Measurements from ENCODE around the gene ROMO1.
"Not testable (repeated sequence)": the region's sequence is repeated elsewhere in the genome, so short reads cannot be mapped to it uniquely, and the experiment has no call there.

Gene ROMO1

GRCh38 chr20:35681960-35682359 lies 17.2 kb upstream of the ROMO1 start:
- DNase-seq (ENCODE audit: low read depth in 2 of 2) = no peak

- not testable (repeated sequence) for DNase-seq (ENCODE audit: low read depth in 2 of 2)
Observed at GRCh38 chr20:35685368-35685767, 13.8 kb upstream of the ROMO1 start.

DNA sequence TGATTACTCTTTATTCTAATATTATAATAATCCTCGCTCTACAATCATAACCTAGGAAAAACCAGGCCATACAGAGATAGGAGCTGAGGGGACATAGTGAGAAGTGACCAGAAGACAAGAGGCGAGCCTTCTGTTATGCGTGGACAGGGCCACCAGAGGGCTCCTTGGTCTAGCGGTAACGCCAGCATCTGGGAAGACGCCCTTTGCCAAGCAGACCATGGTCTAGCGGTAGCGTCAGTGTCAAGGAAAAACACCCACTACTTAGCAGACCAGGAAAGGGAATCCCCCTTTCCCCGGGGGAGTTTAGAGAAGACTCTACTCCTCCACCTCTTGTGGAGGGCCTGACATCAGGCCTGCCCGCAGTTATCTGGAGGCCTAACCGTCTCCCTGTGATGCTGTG lies 12.3 kb upstream of the ROMO1 start:
- DNase-seq (ENCODE audit: low read depth in 2 of 2) = not testable (repeated sequence)

GRCh38 chr20:35690265-35690664 lies 8.9 kb upstream of the ROMO1 start:
- no peak for DNase-seq (ENCODE audit: low read depth in 2 of 2)

GRCh38 chr20:35695245-35695749 lies 3.9 kb upstream of the ROMO1 start:
- DNase-seq (ENCODE audit: low read depth in 2 of 2) = no peak

DNA sequence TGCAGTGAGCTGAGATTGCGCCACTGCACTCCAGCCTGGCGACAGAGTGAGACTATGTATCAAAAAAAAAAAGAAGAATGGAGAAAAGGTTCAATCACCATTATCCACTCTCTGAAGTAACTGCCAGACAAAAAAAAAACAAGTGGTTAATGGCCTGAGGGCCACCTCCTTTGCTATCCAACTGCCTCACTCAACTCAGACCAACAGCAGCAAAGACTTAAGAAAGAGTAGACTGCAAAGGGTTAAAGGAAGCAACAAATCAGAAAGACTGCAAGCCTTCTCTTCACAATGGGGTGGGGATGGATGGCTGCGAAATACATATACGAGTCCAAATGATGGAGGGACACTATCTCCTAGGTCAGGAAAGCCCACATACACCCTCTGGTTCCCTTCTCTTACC lies 3.2 kb upstream of the ROMO1 start:
- no peak for DNase-seq (ENCODE audit: low read depth in 2 of 2)

- no peak for DNase-seq (ENCODE audit: low read depth in 2 of 2)
Observed at GRCh38 chr20:35697696-35698297, 1.4 kb upstream of the ROMO1 start.

- no peak for DNase-seq (ENCODE audit: low read depth in 2 of 2)
Observed at GRCh38 chr20:35698298-35699126, 693 bp upstream of the ROMO1 start.

DNA sequence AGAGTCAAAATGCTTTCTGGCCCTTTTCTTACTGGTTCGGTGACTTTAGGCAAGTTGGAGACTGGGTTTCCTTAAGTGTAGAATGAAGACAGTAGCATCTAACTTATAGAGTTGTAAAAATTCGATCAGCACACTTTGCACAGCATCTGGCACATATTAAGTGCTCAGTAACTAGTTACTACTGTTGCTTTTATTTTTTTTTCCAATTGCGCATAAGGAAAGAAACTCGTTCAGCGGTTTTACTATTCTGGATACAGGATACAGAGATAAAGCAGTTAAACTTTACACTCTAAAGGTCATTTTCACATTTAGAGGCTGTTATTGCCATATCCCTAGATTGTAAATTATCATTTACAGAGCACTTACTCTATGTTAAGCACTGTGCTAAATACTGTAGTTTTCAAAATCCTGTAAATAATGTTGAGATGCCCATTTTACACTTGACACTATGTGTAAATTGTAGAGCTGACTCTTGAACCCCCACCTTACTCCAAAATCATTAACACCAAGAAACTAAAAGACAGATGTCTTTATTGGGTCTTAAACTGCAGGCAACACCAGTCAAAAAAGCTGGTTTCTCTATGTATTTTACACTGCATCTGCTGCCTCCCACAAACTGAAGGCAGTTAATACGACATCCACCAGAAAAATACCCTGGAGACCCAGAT lies 886 bp downstream of the ROMO1 start:
- no peak for DNase-seq (ENCODE audit: low read depth in 2 of 2)

DNA sequence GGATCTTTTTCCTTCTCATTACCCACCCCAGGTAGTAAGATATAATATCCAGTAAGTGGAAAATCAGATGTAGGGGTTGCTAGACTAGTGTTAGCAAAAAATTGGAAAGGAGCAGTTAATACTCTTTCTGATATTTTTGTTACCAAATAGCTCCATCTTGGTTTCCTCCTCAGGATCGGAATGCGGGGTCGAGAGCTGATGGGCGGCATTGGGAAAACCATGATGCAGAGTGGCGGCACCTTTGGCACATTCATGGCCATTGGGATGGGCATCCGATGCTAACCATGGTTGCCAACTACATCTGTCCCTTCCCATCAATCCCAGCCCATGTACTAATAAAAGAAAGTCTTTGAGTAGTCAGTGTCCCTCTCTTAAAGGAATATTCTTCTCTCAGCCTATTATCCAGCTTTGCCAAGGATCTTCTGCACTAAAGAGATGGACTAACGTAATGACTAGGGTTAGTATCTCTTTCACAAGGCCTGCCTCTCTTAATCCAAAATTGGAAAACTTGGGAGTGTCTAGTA lies 1.5 kb downstream of the ROMO1 start:
- DNase-seq (ENCODE audit: low read depth in 2 of 2) = no peak

DNA sequence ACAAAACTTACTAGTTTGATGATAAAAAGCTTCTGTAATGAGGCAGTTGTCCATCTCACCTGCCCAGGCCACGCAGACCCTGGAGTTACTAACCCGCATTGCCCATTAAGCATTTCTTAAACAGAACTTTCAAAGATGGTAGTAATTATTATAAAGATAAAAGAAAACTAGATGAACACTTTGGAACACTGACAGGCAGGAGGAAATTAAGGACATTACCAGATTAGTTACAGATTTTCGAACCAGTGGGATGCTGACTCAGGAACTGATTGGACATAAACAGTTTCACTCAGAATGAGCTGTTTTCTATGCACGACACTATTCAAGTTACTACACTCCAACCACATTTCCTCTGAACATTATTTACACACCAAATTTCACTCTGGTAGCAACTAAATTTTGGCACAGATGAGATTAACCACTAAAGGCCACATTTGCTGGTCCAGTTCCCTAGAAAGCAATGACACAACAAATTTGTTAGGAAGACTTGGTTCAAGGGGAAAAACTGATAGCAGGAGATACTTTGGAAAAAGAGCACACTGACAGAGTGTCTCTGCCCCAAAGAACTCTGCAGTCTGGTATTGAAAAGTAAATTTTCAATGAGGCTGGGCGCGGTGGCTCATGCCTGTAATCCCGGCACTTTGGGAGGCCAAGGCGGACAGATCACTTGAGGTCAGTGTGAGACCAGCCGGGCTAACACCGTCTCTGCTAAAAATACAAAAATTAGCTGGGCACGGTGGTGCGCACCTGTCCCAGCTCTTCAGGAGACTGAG lies 3.0 kb downstream of the ROMO1 start:
- no peak for DNase-seq (ENCODE audit: low read depth in 2 of 2)

DNA sequence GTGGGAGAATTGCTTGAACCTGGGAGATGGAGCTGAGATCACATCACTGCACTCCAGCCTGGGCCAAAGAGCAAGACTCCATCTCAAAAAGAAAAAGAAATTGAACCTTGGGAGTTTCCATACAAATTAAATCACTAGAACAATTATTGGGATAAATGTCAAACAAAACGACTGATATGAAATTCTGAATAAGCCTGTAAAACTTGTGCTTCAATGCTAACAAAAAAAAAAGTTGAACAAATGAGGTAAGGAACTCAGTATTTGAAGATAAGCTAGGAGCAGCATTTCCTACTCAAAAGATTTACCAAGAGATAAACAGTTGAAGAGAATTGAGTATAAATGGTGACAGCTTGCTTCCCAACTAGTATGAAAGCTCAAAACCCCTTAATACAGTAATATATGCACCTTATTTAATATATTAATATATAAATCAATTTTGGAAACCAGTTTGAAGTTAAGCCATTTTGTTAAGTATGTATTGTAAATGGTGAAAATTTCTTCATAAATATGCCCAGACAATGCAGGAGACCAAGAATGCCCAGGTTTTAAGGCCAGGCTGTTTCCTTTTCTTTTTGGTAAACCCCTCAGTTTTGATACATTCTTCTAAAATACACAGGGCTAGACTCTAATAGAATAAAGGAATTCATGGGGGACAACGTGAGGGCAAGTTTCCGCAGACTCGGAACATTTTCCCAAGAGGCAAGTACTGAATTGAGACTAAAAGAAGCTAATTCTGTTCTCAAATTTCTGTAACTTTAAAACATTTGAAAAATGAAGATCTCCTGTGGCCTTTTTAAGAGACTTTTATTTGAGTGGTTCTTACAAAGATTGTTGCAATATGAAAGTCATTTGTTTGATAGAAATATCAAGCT lies 3.9 kb downstream of the ROMO1 start:
- DNase-seq (ENCODE audit: low read depth in 2 of 2) = no peak

DNA sequence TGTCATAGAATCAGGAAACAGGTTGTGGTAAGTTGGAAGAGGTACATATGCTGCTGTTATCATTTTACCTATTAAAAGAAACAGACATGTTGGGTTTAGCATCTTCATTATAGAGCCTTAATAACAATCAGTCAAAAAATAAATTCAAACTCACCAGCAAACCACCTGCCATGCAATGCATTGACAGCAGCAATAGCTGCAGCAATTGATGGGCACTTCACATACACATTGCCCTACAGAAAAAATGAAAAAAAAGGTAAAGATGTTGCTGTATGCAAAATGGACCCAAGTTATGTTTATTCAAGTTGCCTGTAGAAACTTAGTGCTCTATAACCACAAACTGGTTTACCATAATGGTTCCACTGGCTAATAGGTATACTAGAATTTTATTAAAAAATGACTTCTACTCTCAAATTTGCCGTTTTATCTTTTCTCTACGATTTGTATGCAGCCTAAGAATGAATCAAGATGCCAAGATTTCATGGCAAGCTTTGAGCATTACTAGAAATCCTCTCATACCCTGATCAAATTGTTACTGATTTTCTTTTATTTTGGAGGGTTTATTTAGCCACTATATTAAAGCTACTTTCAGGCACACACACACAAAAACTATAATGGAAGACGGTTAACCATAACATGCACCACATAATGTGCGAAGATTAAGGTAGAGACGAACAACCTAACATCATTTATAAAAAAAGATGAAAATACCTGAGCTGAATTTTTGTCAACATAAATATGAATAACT lies 5.5 kb downstream of the ROMO1 start:
- no peak for DNase-seq (ENCODE audit: low read depth in 2 of 2)

DNA sequence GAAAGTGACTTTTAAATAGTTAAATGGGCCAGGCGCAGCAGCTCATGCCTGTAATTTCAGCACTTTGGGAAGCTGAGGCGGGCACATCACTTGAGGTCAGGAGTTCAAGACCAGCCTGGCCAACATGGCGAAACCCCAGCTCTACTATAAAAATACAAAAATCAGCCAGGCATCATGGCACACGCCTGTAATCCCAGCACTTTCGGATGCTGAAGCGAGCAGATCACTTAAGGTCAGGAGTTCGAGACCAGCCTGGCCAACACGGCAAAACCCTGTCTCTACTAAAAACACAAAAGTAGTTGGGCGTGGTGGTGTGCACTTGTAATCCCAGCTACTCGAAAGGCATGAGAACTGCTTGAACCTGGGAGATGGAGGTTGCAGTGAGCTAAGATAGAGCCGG lies 6.7 kb downstream of the ROMO1 start:
- DNase-seq (ENCODE audit: low read depth in 2 of 2) = not testable (repeated sequence)

DNA sequence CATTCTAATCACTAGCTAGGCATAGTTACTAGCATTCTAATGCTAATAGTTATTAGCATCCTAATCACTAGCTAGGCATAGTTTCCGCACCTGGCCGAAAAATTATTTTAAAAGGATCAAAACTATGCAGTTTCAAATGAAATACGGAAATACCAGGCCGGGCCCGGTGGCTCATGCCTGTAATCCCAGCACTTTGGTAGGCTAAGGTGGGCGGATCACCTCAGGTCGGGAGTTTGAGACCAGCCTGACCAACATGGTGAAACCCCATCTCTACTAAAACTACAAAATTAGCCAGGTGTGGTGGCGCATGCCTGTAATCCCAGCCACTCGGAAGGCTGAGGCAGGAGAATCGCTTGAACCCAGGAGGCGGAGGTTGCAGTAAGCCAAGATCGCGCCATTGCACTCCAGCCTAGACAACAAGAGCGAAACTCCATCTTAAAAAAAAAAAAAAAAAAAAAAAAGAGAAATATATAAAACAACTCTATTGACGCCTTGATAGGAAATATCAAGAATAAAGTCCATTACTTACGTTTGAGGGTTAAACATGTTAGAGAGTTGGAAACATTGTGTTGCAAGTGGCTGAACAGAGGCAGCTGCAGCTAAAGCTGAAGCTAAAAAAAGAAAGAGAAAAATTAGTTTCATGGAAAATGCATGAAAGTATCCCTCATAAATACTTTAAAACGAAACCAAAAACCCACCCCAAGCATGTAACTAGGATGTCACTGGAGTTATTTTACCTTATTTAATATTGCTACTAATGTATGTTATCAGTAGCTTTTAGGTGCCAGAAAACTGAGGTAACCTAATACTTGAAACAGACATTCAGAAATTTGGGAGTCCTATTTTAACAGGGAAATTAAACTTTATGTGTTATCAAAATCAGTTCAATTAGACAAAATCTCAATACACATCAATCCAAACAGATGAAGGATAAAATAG lies 7.7 kb downstream of the ROMO1 start:
- not testable (repeated sequence) for DNase-seq (ENCODE audit: low read depth in 2 of 2)

DNA sequence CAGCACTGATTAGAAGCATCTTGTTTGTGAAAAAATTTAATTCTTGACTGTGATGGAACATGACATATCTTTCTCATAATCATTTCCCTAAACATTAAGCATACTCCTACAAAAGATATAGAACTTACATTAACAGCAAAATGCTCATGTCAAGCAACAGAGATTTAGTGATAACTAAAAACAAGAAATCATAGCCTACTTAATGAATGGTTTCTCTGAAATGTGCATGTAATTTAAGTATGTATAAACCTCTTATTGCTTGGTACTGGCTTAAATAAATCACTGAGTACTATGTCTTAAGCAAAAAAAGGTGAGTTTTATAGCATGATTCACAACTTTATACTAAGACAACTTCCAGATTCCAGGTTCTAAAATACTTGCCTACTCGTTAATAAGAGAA lies 9.3 kb downstream of the ROMO1 start:
- no peak for DNase-seq (ENCODE audit: low read depth in 2 of 2)

- no peak for DNase-seq (ENCODE audit: low read depth in 2 of 2)
Observed at GRCh38 chr20:35709259-35709658, 10.1 kb downstream of the ROMO1 start.

GRCh38 chr20:35710039-35710438 lies 10.8 kb downstream of the ROMO1 start:
- DNase-seq (ENCODE audit: low read depth in 2 of 2) = no peak

Data from stimulated activated CD8-positive, alpha-beta memory T cell treated with anti-CD3 and anti-CD28 coated beads, Interleukin-2, amount 100 ng/mL, for 1 hour (primary cell).